VCaP (cell line): ENCODE measurements around the gene TCF12.
"Not testable (repeated sequence)": the region's sequence is repeated elsewhere in the genome, so short reads cannot be mapped to it uniquely, and the experiment has no call there.

ENCODE experiments used
- H3K27ac ChIP-seq: fragments of 450-650 bp; 2 replicates; pipeline ENCODE4 v1.5.1; 2017
- CTCF ChIP-seq: fragments of 450-650 bp; conservative IDR thresholded peaks from 2 replicates; pipeline ENCODE4 v1.5.1; 2017; ENCODE audit warnings: mild to moderate bottlenecking, moderate library complexity

Gene TCF12

GRCh38 chr15:57158997-57159668 lies 240.7 kb downstream of the TCF12 start:
- peak overlapping the region; percentile 21 for H3K27ac ChIP-seq
- no peak for TF ChIP-seq CTCF

GRCh38 chr15:57159767-57160166 lies 241.3 kb downstream of the TCF12 start:
- no peak for TF ChIP-seq CTCF
- peak overlapping the region; percentile 21; the same call in 1 of the 2 replicates for H3K27ac ChIP-seq

GRCh38 chr15:57160823-57161560 lies 242.5 kb downstream of the TCF12 start:
- TF ChIP-seq CTCF: no peak
- H3K27ac ChIP-seq: no peak overlapping the region

GRCh38 chr15:57164251-57164650 lies 245.8 kb downstream of the TCF12 start:
- not testable (repeated sequence) for H3K27ac ChIP-seq

GRCh38 chr15:57165992-57166391 lies 247.5 kb downstream of the TCF12 start:
- no peak overlapping the region for H3K27ac ChIP-seq

GRCh38 chr15:57167821-57168395 lies 249.5 kb downstream of the TCF12 start:
- no peak for TF ChIP-seq CTCF
- no peak overlapping the region for H3K27ac ChIP-seq

More at GRCh38 chr15:57165992-57166391, 247.5 kb downstream of the TCF12 start:
- no peak for TF ChIP-seq CTCF

- no peak for TF ChIP-seq CTCF
- H3K27ac ChIP-seq: no peak overlapping the region
These were observed 251.2 kb downstream of the TCF12 start for GRCh38 chr15:57169643-57170042.

GRCh38 chr15:57171426-57171825 lies 253.0 kb downstream of the TCF12 start:
- TF ChIP-seq CTCF: no peak
- H3K27ac ChIP-seq: no peak overlapping the region
